Hepatocyte (in vitro differentiated cells): ENCODE measurements around the gene IFT122. TPM values are rescaled to one million over a fixed set of nuclear protein-coding genes. Genes with fewer than 3 reads are reported as not detected.
"Not testable (repeated sequence)": the region's sequence is repeated elsewhere in the genome, so short reads cannot be mapped to it uniquely, and the experiment has no call there.

ENCODE experiments used
- DNase-seq: peaks from one replicate; pipeline ENCODE4 v3.0.0-alpha.2; 2016; ENCODE audit warnings: low spot score
- H2AFZ ChIP-seq: fragments of 200-600 bp; sonication (generic); 2 replicates; pipeline ENCODE4 v1.6.0; 2016; ENCODE audit warnings: antibody characterized with exemption, mild to moderate bottlenecking
- H3K27ac ChIP-seq: fragments of 200-600 bp; sonication (generic); 2 replicates; pipeline ENCODE4 v1.5.1; 2016; ENCODE audit warnings: mild to moderate bottlenecking
- H3K27me3 ChIP-seq: fragments of 200-600 bp; sonication (generic); 2 replicates; pipeline ENCODE4 v1.6.1; 2016
- H3K36me3 ChIP-seq: fragments of 200-600 bp; sonication (generic); replicated peaks from 2 replicates; pipeline ENCODE4 v1.5.1; 2016; ENCODE audit warnings: low read depth; ENCODE audit not compliant: insufficient read depth
- H3K4me1 ChIP-seq: fragments of 200-600 bp; sonication (generic); 2 replicates; pipeline ENCODE4 v1.5.1; 2016; ENCODE audit warnings: mild to moderate bottlenecking, moderate library complexity; ENCODE audit not compliant: insufficient read depth
- H3K4me2 ChIP-seq: fragments of 200-600 bp; sonication (generic); 2 replicates; pipeline ENCODE4 v1.6.0; 2016
- H3K4me3 ChIP-seq: fragments of 200-600 bp; sonication (generic); 2 replicates; pipeline ENCODE4 v1.5.1; 2016; ENCODE audit warnings: mild to moderate bottlenecking
- H3K79me2 ChIP-seq: fragments of 200-600 bp; sonication (generic); 2 replicates; pipeline ENCODE4 v1.6.0; 2017; ENCODE audit warnings: mild to moderate bottlenecking
- H3K9me2 ChIP-seq: fragments of 200-600 bp; sonication (generic); replicated peaks from 2 replicates; pipeline ENCODE4 v1.6.0; 2017; ENCODE audit warnings: mild to moderate bottlenecking; ENCODE audit not compliant: insufficient read depth
- H3K9me3 ChIP-seq: fragments of 200-600 bp; sonication (generic); 2 replicates; pipeline ENCODE4 v1.5.1; 2016; ENCODE audit warnings: low read depth, mild to moderate bottlenecking
- H4K20me1 ChIP-seq: fragments of 200-600 bp; sonication (generic); 2 replicates; pipeline ENCODE4 v1.6.0; 2016; ENCODE audit warnings: mild to moderate bottlenecking; ENCODE audit not compliant: insufficient read depth, poor library complexity, severe bottlenecking
- CTCF ChIP-seq: fragments of 200-600 bp; sonication (generic); IDR thresholded peaks from 2 replicates; pipeline ENCODE4 v1.5.1; 2016; ENCODE audit warnings: antibody characterized with exemption, mild to moderate bottlenecking; ENCODE audit not compliant: poor library complexity
- EZH2 ChIP-seq: fragments of 200-600 bp; sonication (generic); IDR thresholded peaks from 2 replicates; pipeline ENCODE4 v1.6.1; 2016; ENCODE audit warnings: antibody characterized with exemption, mild to moderate bottlenecking, borderline replicate concordance
- EZH2phosphoT487 ChIP-seq: fragments of 200-600 bp; sonication (generic); IDR thresholded peaks from one replicate; pipeline ENCODE4 v1.6.1; 2018; ENCODE audit warnings: antibody characterized with exemption, mild to moderate bottlenecking, low read depth, moderate library complexity; ENCODE audit not compliant: unreplicated experiment, severe bottlenecking
- WGBS: methylation state at CpG from one replicate; pipeline ENCODE4 v1.1.6; 2016; ENCODE audit warnings: low lambda C conversion rate; ENCODE audit errors: missing lambda C conversion rate; 5-methylcytosine and 5-hydroxymethylcytosine counted together
- polyA plus RNA-seq: library from polyadenylated mRNA; unstranded; fragments of >200 nt; fragmentation: Nextera tagmentation; extraction: Ambion mirVana; gene quantifications from 2 replicates; pipeline ENCODE4 v1.2.1, GENCODE V29; 2016
- total RNA-seq: library from RNA; depleted of rRNA; stranded (reverse); fragments of >200 nt; gene quantifications from 2 replicates; pipeline ENCODE4 v1.2.3, GENCODE V29; 2014

IFT122 gene
- total and polyA plus RNA-seq, 2 experiments from 2014 or later, result 11.4 to 14.6 TPM

GRCh38 chr3:129412542-129413198 lies 27.4 kb upstream of the IFT122 start:
- no peaks in the 10 kb centered on the region for H3K9me3 ChIP-seq
- H3K79me2 ChIP-seq, result no peaks in the 10 kb centered on the region
- no peaks in the 10 kb centered on the region for H3K9me2 ChIP-seq
- H3K27me3 ChIP-seq, result no peaks in the 10 kb centered on the region
- peak overlapping the region; percentile 59 for H3K4me2 ChIP-seq
- peaks cover 26% of the 10 kb centered on the region for H3K4me1 ChIP-seq
- no peak overlapping the region for H2AFZ ChIP-seq
- TF ChIP-seq EZH2phosphoT487, result no peak
- no peak for TF ChIP-seq CTCF
- no peak for TF ChIP-seq EZH2
- no peaks in the 10 kb centered on the region for H3K36me3 ChIP-seq
- H3K27ac ChIP-seq, result peak overlapping the region; percentile 95
- no peak overlapping the region for H3K4me3 ChIP-seq
- no peaks in the 10 kb centered on the region for H4K20me1 ChIP-seq
- no peak for DNase-seq
- WGBS, result 70% methylated on average over 6 of the region's 6 CpGs

GRCh38 chr3:129413238-129413637 lies 26.8 kb upstream of the IFT122 start:
- H3K4me3 ChIP-seq, H3K27me3 ChIP-seq, H2AFZ ChIP-seq, H3K36me3 ChIP-seq, H4K20me1 ChIP-seq, H3K9me2 ChIP-seq, DNase-seq, H3K79me2 ChIP-seq, H3K9me3 ChIP-seq: not testable (repeated sequence)
- Histone ChIP-seq H3K4me2 (peak overlapping the region; percentile 59), H3K27ac (peak overlapping the region; percentile 95), H3K4me1 (peaks cover 26% of the 10 kb centered on the region)
- whole genome bisulfite sequencing, result 37% methylated on average over 3 of the region's 3 CpGs

GRCh38 chr3:129413687-129414506 lies 26.1 kb upstream of the IFT122 start:
- no peaks in the 10 kb centered on the region for H3K36me3 ChIP-seq
- TF ChIP-seq EZH2, result no peak
- TF ChIP-seq CTCF, result no peak
- TF ChIP-seq EZH2phosphoT487, result no peak
- H3K9me2 ChIP-seq, result no peaks in the 10 kb centered on the region
- WGBS, result 59% methylated on average over 4 of the region's 4 CpGs
- peaks cover 27% of the 10 kb centered on the region for H3K4me1 ChIP-seq
- H3K79me2 ChIP-seq, result no peaks in the 10 kb centered on the region
- no peak overlapping the region for H2AFZ ChIP-seq
- H3K4me3 ChIP-seq, result no peak overlapping the region
- H3K27me3 ChIP-seq, result no peaks in the 10 kb centered on the region
- no peaks in the 10 kb centered on the region for H4K20me1 ChIP-seq
- H3K4me2 ChIP-seq, result peak overlapping the region; percentile 59
- H3K27ac ChIP-seq, result peak overlapping the region; percentile 95
- peak; percentile 77 for DNase-seq
- H3K9me3 ChIP-seq, result no peaks in the 10 kb centered on the region

- no peaks in the 10 kb centered on the region for H3K9me3 ChIP-seq
- no peaks in the 10 kb centered on the region for H3K79me2 ChIP-seq
- no peaks in the 10 kb centered on the region for H3K36me3 ChIP-seq
- no peak overlapping the region for H3K4me3 ChIP-seq
- no peak overlapping the region for H3K27ac ChIP-seq
- no peak for TF ChIP-seq EZH2
- TF ChIP-seq EZH2phosphoT487, result no peak
- TF ChIP-seq CTCF, result no peak
- H3K27me3 ChIP-seq, result no peaks in the 10 kb centered on the region
- 87% methylated on average over 3 of the region's 3 CpGs for WGBS
- DNase-seq, result no peak
- H4K20me1 ChIP-seq, result no peaks in the 10 kb centered on the region
- no peak overlapping the region for H3K4me2 ChIP-seq
- H2AFZ ChIP-seq, result no peak overlapping the region
- peaks cover 29% of the 10 kb centered on the region for H3K4me1 ChIP-seq
- no peaks in the 10 kb centered on the region for H3K9me2 ChIP-seq
Measured at GRCh38 chr3:129415378-129415777, 24.6 kb upstream of the IFT122 start.
